A673 (cell line): Measurements from ENCODE around the gene CDKAL1.

Experiments
- EZH2 ChIP-seq: fragments of 200-600 bp; sonication (generic); IDR thresholded peaks from 2 replicates; pipeline ENCODE4 v1.6.1; 2017; ENCODE audit warnings: borderline replicate concordance, low read depth, mild to moderate bottlenecking, mixed read lengths, antibody characterized with exemption, low read length; ENCODE audit not compliant: poor library complexity, severe bottlenecking
- TF ChIP-seq, protein P1 (sequence below): fragments of 300-800, 200-600 bp; sonication (generic); conservative IDR thresholded peaks from 2 replicates; pipeline ENCODE4 v1.5.1; 2017; ENCODE audit warnings: low read depth, mild to moderate bottlenecking, antibody characterized with exemption, low read length, moderate library complexity, mixed read lengths

DNA sequence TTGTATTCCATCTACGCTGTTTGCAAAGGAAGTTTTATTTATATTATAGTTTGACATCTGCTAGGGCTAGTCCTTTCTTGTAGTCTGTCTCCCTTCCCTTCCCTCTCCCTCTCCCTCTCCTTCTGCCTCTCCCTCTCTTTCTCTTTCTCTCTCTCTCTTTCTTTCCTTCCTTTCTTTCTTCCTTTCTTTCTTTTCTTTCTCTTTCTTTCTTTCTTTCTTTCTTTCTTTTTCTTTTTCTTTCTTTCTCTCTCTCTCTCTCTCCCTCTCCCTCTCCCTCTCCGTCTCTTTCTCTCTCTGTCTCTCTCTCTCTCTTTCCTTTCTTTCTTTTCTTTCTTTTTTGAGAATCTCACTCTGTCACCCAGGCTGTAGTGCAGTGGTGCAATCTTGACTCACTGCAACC lies 137.8 kb downstream of the CDKAL1 start:
- TF ChIP-seq, protein P1, sequence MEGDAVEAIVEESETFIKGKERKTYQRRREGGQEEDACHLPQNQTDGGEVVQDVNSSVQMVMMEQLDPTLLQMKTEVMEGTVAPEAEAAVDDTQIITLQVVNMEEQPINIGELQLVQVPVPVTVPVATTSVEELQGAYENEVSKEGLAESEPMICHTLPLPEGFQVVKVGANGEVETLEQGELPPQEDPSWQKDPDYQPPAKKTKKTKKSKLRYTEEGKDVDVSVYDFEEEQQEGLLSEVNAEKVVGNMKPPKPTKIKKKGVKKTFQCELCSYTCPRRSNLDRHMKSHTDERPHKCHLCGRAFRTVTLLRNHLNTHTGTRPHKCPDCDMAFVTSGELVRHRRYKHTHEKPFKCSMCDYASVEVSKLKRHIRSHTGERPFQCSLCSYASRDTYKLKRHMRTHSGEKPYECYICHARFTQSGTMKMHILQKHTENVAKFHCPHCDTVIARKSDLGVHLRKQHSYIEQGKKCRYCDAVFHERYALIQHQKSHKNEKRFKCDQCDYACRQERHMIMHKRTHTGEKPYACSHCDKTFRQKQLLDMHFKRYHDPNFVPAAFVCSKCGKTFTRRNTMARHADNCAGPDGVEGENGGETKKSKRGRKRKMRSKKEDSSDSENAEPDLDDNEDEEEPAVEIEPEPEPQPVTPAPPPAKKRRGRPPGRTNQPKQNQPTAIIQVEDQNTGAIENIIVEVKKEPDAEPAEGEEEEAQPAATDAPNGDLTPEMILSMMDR = no peak
- no peak for TF ChIP-seq EZH2
